ENCODE data around the gene KIAA0753. TPM values are rescaled to one million over a fixed set of nuclear protein-coding genes. Genes with fewer than 3 reads are reported as not detected.

The KIAA0753 gene
- total RNA-seq, 1 experiment from 2014 or later = 13.0 TPM

- ChIA-PET CTCF (no interaction called here), POLR2A (no interaction called here)
- no peaks in the 10 kb centered on the region for H3K36me3 ChIP-seq (ENCODE audit: control insufficient read depth, insufficient read depth, low read length)
- ATAC-seq (no peak), DNase-seq (ENCODE audit: low read depth, low spot score) (no peak)
- TF ChIP-seq POLR2AphosphoS5 (IDR thresholded peaks at IDR 0.05; ENCODE audit: low read depth, low read length) (no peak), TCF7L2 (IDR thresholded peaks at IDR 0.05; ENCODE audit: low read depth, low read length) (no peak), REST (IDR thresholded peaks at IDR 0.05; ENCODE audit: insufficient read depth in 1 of 2, low read depth in 2 of 2, low read length in 1 of 2) (no peak), CTCF (IDR thresholded peaks at IDR 0.05) (no peak), SIN3A (IDR thresholded peaks at IDR 0.05; ENCODE audit: borderline replicate concordance, insufficient read depth, low read depth, low read length) (no peak)
- BruUV-seq (replicated peaks) = no TSS peak
- intact Hi-C loops (cut with micrococcal nuclease; ENCODE audit: unreplicated experiment) = no loop called here
- H3K9me3 ChIP-seq (ENCODE audit: control insufficient read depth, insufficient read depth, low read depth, low read length) = no peaks in the 10 kb centered on the region
- no peak overlapping the region for H3K4me3 ChIP-seq (ENCODE audit: low read depth in 2 of 2, low read length in 2 of 2)
- H3K27ac ChIP-seq (ENCODE audit: low read length) = no peak overlapping the region
- peaks cover 6% of the 10 kb centered on the region for H3K27me3 ChIP-seq (ENCODE audit: control insufficient read depth, insufficient read depth, low read length)
- in situ Hi-C loops (cut with HindIII; ENCODE audit: low pct_unique_long_range_greater_than_20kb, low sequenced_read_pairs) = no loop called here
- H3K4me1 ChIP-seq (ENCODE audit: control insufficient read depth, insufficient read depth, low read length) = no peaks in the 10 kb centered on the region; the same call in 1 of the 2 replicates
These were observed 80.7 kb downstream of the KIAA0753 start for GRCh38 chr17:6559753-6560215.

- intact Hi-C loops (cut with micrococcal nuclease; ENCODE audit: unreplicated experiment) = no loop called here
- H3K4me1 ChIP-seq (ENCODE audit: control insufficient read depth, insufficient read depth, low read length) = no peaks in the 10 kb centered on the region; the same call in 1 of the 2 replicates
- H3K4me3 ChIP-seq (ENCODE audit: low read depth in 2 of 2, low read length in 2 of 2) = no peak overlapping the region
- ATAC-seq (no peak), DNase-seq (ENCODE audit: low read depth, low spot score) (no peak)
- BruUV-seq (replicated peaks) = no TSS peak
- in situ Hi-C loops (cut with HindIII; ENCODE audit: low pct_unique_long_range_greater_than_20kb, low sequenced_read_pairs) = no loop called here
- H3K27ac ChIP-seq (ENCODE audit: low read length) = no peak overlapping the region
- no peaks in the 10 kb centered on the region for H3K36me3 ChIP-seq (ENCODE audit: control insufficient read depth, insufficient read depth, low read length)
- CTCF ChIA-PET = no interaction called here
- no peak for TF ChIP-seq CTCF (IDR thresholded peaks at IDR 0.05)
- TF ChIP-seq POLR2AphosphoS5 (IDR thresholded peaks at IDR 0.05; ENCODE audit: low read depth, low read length) = no peak
- no peak for TF ChIP-seq TCF7L2 (IDR thresholded peaks at IDR 0.05; ENCODE audit: low read depth, low read length)
- TF ChIP-seq REST (IDR thresholded peaks at IDR 0.05; ENCODE audit: insufficient read depth in 1 of 2, low read depth in 2 of 2, low read length in 1 of 2) = no peak
- TF ChIP-seq SIN3A (IDR thresholded peaks at IDR 0.05; ENCODE audit: borderline replicate concordance, insufficient read depth, low read depth, low read length) = no peak
- H3K27me3 ChIP-seq (ENCODE audit: control insufficient read depth, insufficient read depth, low read length) = peaks cover 6% of the 10 kb centered on the region
- no peaks in the 10 kb centered on the region for H3K9me3 ChIP-seq (ENCODE audit: control insufficient read depth, insufficient read depth, low read depth, low read length)
- POLR2A ChIA-PET = no interaction called here
These were observed 81.4 kb downstream of the KIAA0753 start for GRCh38 chr17:6558932-6559752.

Data from Panc1 (cell line).